ENCODE measurements around the gene LRRC17. TPM values are rescaled to one million over a fixed set of nuclear protein-coding genes. Genes with fewer than 3 reads are reported as not detected.
"Not testable (repeated sequence)": the region's sequence is repeated elsewhere in the genome, so short reads cannot be mapped to it uniquely, and the experiment has no call there.

The LRRC17 gene
- total RNA-seq, 2 experiments from 2014 or later, result 0.21 TPM; not detected in 1

DNA sequence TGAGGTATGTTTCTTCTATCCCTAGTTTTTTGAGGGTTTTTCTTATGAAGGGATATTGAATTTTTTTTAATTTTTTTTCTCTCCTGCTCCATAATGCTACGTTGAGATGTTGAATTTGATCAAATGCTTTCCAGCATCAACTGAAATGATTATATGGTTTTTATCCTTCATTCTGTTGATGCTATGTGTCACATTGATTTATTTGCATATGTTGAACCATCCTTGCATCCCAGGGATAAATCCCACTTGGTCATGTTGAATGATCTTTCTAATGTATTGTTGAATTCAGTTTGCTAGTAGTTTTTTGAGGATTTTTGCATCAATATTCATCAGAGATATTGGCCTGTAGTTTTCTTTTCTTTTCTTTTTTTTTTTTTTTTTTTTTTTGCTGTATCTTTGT, 9.2 kb upstream of the LRRC17 start:
- H3K4me1 Mint-ChIP-seq (ENCODE audit: low read depth); H3K4me3 Mint-ChIP-seq; H3K27me3 Mint-ChIP-seq (ENCODE audit: low read depth); DNase-seq; CTCF ChIA-PET; H3K36me3 Mint-ChIP-seq (ENCODE audit: low read depth); POLR2A ChIA-PET; H3K27ac Mint-ChIP-seq; ATAC-seq; H3K9me3 Mint-ChIP-seq (ENCODE audit: insufficient read depth): not testable (repeated sequence)

- DNase-seq, result no peak
- H3K27me3 Mint-ChIP-seq (ENCODE audit: low read depth), result no peaks in the 10 kb centered on the region
- ChIA-PET CTCF (no interaction called here), POLR2A (no interaction called here)
- H3K4me1 Mint-ChIP-seq (ENCODE audit: low read depth), result no peaks in the 10 kb centered on the region
- no peak overlapping the region for H3K4me3 Mint-ChIP-seq
- H3K36me3 Mint-ChIP-seq (ENCODE audit: low read depth), result no peaks in the 10 kb centered on the region
- H3K27ac Mint-ChIP-seq, result no peak overlapping the region
- ATAC-seq, result no peak
- no peaks in the 10 kb centered on the region for H3K9me3 Mint-ChIP-seq (ENCODE audit: insufficient read depth)
These were observed 4.1 kb upstream of the LRRC17 start for GRCh38 chr7:102908676-102909075.

GRCh38 chr7:102913826-102914225, 1.0 kb downstream of the LRRC17 start:
- ChIA-PET POLR2A (no interaction called here), CTCF (interaction anchor here (1.4 kb wide), 1 partner anchor 148 kb away, joined by 3 read pairs; no protein-coding TSS in a partner anchor)

GRCh38 chr7:102914585-102914984, 1.8 kb downstream of the LRRC17 start:
- no peak for ATAC-seq
- ChIA-PET POLR2A (no interaction called here), CTCF (interaction anchor here (1.4 kb wide), 1 partner anchor 148 kb away, joined by 3 read pairs; no protein-coding TSS in a partner anchor)
- DNase-seq, result no peak
- Mint-ChIP-seq H3K4me3 (no peak overlapping the region), H3K9me3 (ENCODE audit: insufficient read depth) (no peaks in the 10 kb centered on the region), H3K27ac (no peak overlapping the region), H3K4me1 (ENCODE audit: low read depth) (no peaks in the 10 kb centered on the region), H3K36me3 (ENCODE audit: low read depth) (no peaks in the 10 kb centered on the region), H3K27me3 (ENCODE audit: low read depth) (no peaks in the 10 kb centered on the region)

More at GRCh38 chr7:102913826-102914225, 1.0 kb downstream of the LRRC17 start:
- H3K4me1 Mint-ChIP-seq (ENCODE audit: low read depth), result no peaks in the 10 kb centered on the region
- no peaks in the 10 kb centered on the region for H3K36me3 Mint-ChIP-seq (ENCODE audit: low read depth)
- ATAC-seq (no peak), DNase-seq (no peak)
- no peak overlapping the region for H3K27ac Mint-ChIP-seq
- H3K27me3 Mint-ChIP-seq (ENCODE audit: low read depth), result no peaks in the 10 kb centered on the region
- H3K4me3 Mint-ChIP-seq, result no peak overlapping the region
- H3K9me3 Mint-ChIP-seq (ENCODE audit: insufficient read depth), result no peaks in the 10 kb centered on the region

- Mint-ChIP-seq H3K9me3 (ENCODE audit: insufficient read depth) (no peaks in the 10 kb centered on the region), H3K4me3 (no peak overlapping the region), H3K27me3 (ENCODE audit: low read depth) (no peaks in the 10 kb centered on the region), H3K4me1 (ENCODE audit: low read depth) (no peaks in the 10 kb centered on the region), H3K27ac (no peak overlapping the region), H3K36me3 (ENCODE audit: low read depth) (no peaks in the 10 kb centered on the region)
- ChIA-PET CTCF (no interaction called here), POLR2A (no interaction called here)
- no peak for ATAC-seq
- DNase-seq, result no peak
These were observed 3.6 kb downstream of the LRRC17 start for GRCh38 chr7:102916426-102916825.

DNA sequence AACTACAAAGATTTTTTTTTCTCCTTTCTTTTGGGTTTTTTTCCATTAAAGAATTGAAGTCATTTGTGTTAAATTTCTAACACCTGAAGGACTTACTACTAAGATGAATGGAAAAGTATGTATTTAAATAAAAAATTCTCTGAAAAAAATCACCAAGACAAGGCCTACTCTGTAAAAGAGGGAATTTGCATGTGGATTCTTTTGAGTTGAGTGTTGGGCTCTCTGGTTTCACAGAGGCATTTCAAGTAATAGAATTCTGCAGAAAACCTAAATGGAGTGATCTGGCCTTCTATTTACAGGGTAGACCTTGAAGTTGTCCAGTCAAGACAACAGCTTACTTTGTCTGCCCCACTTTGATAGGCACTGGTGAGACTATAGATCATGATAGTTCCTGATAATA, 4.1 kb downstream of the LRRC17 start:
- H3K9me3 Mint-ChIP-seq (ENCODE audit: insufficient read depth), result no peaks in the 10 kb centered on the region
- CTCF ChIA-PET, result no interaction called here
- no peak for ATAC-seq
- H3K4me1 Mint-ChIP-seq (ENCODE audit: low read depth), result no peaks in the 10 kb centered on the region
- H3K27ac Mint-ChIP-seq, result no peak overlapping the region
- POLR2A ChIA-PET, result no interaction called here
- H3K27me3 Mint-ChIP-seq (ENCODE audit: low read depth), result no peaks in the 10 kb centered on the region
- H3K4me3 Mint-ChIP-seq, result no peak overlapping the region
- DNase-seq, result no peak
- no peaks in the 10 kb centered on the region for H3K36me3 Mint-ChIP-seq (ENCODE audit: low read depth)

DNA sequence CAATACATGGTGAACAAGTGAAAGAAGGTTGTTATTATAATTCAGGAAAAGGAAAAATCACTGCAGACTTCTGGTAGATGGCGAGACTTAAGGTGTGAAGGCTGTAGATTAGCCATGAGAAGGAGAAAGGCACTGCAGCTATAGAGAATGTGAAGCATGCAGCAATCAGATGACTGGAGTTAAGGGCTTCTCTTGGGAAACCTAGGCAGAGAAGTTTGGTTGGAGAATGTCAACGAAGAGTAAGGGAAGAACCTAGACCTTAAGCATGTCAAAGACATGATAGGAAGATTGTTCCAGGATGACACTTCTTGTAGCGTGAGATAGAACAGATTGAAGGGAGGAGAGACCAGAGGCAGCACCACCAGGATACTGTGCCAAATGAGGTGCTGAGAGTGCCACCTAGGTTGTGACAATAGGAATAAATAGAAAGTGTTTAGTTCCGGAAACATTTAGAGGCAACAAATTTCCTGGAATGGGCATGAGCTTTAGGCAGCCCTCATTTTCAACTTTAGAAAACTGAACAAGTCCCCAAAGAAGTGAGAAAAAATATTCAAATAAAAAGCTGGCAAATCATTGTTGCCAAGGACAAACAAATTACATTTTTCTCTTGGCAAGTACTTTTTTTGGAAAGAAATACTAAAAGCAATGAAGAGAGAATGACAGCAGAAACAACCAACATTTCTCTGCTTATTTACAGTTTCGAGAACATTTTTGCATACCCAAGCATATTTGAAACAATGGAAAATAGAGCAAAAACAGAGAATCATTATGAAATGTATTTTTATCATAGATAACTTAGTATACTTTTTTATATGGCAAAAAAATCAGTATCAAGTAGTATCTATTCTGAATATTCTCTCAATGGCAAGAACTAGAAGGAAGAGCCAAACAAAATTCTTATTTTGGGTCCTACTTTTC, 4.9 kb downstream of the LRRC17 start:
- Mint-ChIP-seq H3K4me3 (no peak overlapping the region), H3K27ac (no peak overlapping the region), H3K27me3 (ENCODE audit: low read depth) (no peaks in the 10 kb centered on the region), H3K9me3 (ENCODE audit: insufficient read depth) (no peaks in the 10 kb centered on the region), H3K36me3 (ENCODE audit: low read depth) (no peaks in the 10 kb centered on the region), H3K4me1 (ENCODE audit: low read depth) (no peaks in the 10 kb centered on the region)
- CTCF ChIA-PET, result interaction anchor here (0.8 to 1.1 kb wide), 2 partner anchors 11 to 160 kb away, joined by 3 to 4 read pairs; no protein-coding TSS in a partner anchor
- no peak for DNase-seq
- POLR2A ChIA-PET, result no interaction called here
- no peak for ATAC-seq

- Mint-ChIP-seq H3K36me3 (ENCODE audit: low read depth) (no peaks in the 10 kb centered on the region), H3K4me1 (ENCODE audit: low read depth) (no peaks in the 10 kb centered on the region), H3K27me3 (ENCODE audit: low read depth) (no peaks in the 10 kb centered on the region), H3K4me3 (no peak overlapping the region), H3K27ac (no peak overlapping the region), H3K9me3 (ENCODE audit: insufficient read depth) (no peaks in the 10 kb centered on the region)
- POLR2A ChIA-PET, result no interaction called here
- DNase-seq (no peak), ATAC-seq (no peak)
- CTCF ChIA-PET, result no interaction called here
These were observed 6.0 kb downstream of the LRRC17 start for GRCh38 chr7:102918845-102919244.

DNA sequence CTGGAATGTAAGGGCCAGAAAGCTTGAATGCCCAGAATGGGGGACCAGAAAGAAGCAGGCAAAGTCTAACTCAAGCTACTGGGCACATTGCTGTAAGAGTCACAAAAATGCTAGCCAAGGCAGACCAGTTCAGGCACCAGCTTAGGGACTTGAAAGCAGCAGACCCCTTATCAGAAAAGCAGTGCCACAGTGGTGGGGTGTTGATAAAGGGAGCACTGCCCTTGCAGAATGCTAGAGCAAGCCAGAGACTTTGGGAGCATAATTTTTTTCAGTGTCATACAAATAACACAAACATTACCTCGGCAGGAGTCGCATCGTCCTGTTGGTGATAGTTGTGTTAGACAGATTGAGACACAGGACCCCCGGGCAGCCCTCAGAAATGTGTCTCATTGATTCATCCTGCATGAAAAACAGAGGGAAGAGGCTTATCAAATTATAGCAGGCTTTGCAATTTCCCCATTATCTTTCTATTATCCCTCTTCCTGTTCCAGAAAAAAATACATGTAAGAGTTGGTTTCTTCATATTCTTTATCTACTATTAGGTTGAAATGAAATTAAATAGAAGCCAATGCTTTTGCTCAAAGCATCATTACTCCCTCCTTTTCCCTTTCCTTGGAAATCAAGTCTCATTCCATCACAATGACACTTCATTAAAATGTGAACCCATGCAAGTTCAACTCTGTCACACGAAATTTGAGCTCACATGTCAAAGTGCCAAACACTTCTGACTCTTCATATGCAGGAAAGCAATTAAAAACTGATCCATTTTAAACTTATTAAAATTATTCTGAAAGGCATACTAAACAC, 13.4 kb downstream of the LRRC17 start:
- no peaks in the 10 kb centered on the region for H3K27me3 Mint-ChIP-seq (ENCODE audit: low read depth)
- H3K4me1 Mint-ChIP-seq (ENCODE audit: low read depth), result no peaks in the 10 kb centered on the region
- DNase-seq (no peak), ATAC-seq (no peak)
- no peaks in the 10 kb centered on the region for H3K36me3 Mint-ChIP-seq (ENCODE audit: low read depth)
- H3K27ac Mint-ChIP-seq, result no peak overlapping the region
- H3K9me3 Mint-ChIP-seq (ENCODE audit: insufficient read depth), result no peaks in the 10 kb centered on the region
- POLR2A ChIA-PET, result interaction anchor here (0.7 kb wide), 1 partner anchor 81 kb away, joined by 4 read pairs; no protein-coding TSS in a partner anchor
- no peak overlapping the region for H3K4me3 Mint-ChIP-seq
- CTCF ChIA-PET, result no interaction called here

DNA sequence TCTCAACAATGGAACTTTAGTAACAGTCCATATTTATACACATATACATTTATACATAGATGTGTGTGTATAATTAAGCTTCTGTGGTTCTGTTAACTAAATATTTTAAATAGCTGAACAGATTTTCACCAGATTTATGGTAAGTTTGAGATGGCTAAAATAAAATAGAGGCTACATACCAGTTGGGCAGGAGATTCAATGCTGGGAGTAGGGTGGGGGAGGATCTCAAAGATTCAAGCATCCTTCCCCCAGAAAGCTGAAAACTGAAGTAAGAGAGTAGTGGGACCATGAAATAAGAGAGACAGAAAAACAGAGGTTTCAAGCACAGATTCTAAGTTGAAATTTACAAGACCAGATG, 14.0 kb downstream of the LRRC17 start:
- POLR2A ChIA-PET, result no interaction called here
- no peaks in the 10 kb centered on the region for H3K9me3 Mint-ChIP-seq (ENCODE audit: insufficient read depth)
- no peaks in the 10 kb centered on the region for H3K4me1 Mint-ChIP-seq (ENCODE audit: low read depth)
- no peak overlapping the region for H3K4me3 Mint-ChIP-seq
- ATAC-seq (no peak), DNase-seq (no peak)
- no peaks in the 10 kb centered on the region for H3K27me3 Mint-ChIP-seq (ENCODE audit: low read depth)
- CTCF ChIA-PET, result no interaction called here
- no peak overlapping the region for H3K27ac Mint-ChIP-seq
- H3K36me3 Mint-ChIP-seq (ENCODE audit: low read depth), result no peaks in the 10 kb centered on the region

DNA sequence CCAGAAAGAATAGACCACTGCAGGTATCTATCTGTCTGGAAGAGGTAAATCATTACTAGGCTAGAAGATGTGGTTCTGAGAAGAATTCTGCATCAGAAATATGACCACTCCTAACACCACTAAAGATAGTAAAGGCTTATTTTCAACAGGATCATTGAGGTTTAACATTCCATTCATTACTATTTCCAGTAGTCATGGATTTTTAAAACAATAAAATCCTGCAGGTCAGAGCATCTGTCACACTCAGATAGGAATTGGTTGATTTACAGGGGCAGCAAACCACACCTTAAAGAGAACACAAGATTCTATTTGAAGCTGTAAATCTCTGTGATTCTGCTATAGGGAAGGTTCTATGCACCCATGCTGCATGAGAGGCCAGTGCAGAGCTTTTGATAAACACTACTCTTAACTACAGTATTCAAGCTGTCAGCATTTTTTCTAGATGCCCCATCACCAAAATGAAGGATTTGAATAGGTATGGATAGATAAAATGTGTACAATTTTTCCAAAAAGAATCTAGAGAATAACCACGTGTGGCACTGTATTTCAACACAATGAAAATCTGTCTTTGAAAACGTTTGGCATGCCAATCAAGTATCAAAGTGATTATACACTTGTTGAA, 14.6 kb downstream of the LRRC17 start:
- no peaks in the 10 kb centered on the region for H3K36me3 Mint-ChIP-seq (ENCODE audit: low read depth)
- ChIA-PET POLR2A (interaction anchor here (1.2 kb wide), 1 partner anchor 18 kb away, joined by 3 read pairs; no protein-coding TSS in a partner anchor), CTCF (interaction anchor here (1.1 kb wide), 1 partner anchor 9 kb away, joined by 3 read pairs; no protein-coding TSS in a partner anchor)
- H3K9me3 Mint-ChIP-seq (ENCODE audit: insufficient read depth), result no peaks in the 10 kb centered on the region
- ATAC-seq, result no peak
- no peaks in the 10 kb centered on the region for H3K4me1 Mint-ChIP-seq (ENCODE audit: low read depth)
- DNase-seq, result no peak
- H3K27ac Mint-ChIP-seq, result no peak overlapping the region
- H3K4me3 Mint-ChIP-seq, result no peak overlapping the region
- H3K27me3 Mint-ChIP-seq (ENCODE audit: low read depth), result no peaks in the 10 kb centered on the region

DNA sequence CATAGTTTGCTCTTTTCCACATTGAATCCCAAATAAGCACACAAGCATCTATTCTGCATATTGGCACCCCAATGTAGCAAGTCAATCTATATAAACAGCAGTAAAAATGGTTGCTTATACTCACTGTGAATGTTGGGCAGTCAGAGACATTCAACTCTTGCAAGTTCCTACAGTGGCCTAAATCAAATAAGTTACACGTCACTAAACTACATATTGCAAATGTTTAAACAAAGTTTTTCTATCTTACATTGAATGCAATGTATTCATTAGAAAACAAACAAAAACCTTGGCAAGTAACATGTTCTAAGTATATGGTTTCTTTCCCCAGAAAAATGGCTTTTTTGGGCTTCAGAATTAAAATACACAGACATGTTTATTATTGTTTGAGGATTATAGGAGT, 19.0 kb downstream of the LRRC17 start:
- no peaks in the 10 kb centered on the region for H3K36me3 Mint-ChIP-seq (ENCODE audit: low read depth)
- no peaks in the 10 kb centered on the region for H3K9me3 Mint-ChIP-seq (ENCODE audit: insufficient read depth)
- no peak for DNase-seq
- no peak for ATAC-seq
- H3K27me3 Mint-ChIP-seq (ENCODE audit: low read depth), result no peaks in the 10 kb centered on the region
- no peak overlapping the region for H3K4me3 Mint-ChIP-seq
- no peak overlapping the region for H3K27ac Mint-ChIP-seq
- ChIA-PET CTCF (no interaction called here), POLR2A (no interaction called here)
- H3K4me1 Mint-ChIP-seq (ENCODE audit: low read depth), result no peaks in the 10 kb centered on the region
